ENCODE measurements around the gene MYO1F.

The MYO1F gene

GRCh38 chr19:8489561-8490394 lies 87.5 kb downstream of the MYO1F start:
- no peak for DNase-seq

GRCh38 chr19:8488365-8488764 lies 88.9 kb downstream of the MYO1F start:
- no peak for DNase-seq

DNA sequence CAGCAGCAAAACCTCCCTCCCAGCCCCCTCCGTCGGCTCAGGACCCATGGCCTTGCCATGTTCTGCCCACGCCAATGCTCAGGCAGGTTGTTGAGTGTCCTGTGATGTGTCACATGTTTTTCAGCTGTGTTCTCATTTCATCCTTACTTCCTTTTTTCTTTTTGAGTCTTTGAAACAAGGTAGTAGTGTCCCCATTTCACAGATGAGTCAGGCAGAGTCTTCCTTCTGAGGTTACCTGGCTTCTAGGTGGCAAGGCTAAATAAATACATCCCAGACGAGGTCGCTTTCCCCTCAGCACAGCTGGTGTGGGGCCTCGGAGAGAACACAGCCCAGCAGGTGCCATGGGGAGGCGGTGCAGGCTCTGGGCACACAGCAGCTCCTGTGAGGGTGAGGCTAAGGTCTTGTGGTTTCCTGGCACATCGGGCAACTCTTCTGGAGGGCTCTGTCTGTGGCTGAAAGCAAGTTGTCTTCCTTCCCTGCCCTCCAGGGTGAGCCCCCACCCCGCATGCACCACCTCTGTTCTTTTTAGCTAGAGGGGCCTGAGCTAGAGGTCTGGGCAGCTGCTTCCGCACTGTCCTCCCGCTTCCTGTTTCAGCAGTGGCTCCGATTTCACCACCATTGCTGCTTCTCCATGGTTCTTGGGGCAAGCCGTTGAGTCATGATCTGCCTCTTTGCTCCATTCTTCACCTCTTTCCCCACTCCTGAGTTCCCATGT lies 89.9 kb downstream of the MYO1F start:
- peak; percentile 69 for DNase-seq

GRCh38 chr19:8486661-8487136 lies 90.5 kb downstream of the MYO1F start:
- DNase-seq = no peak

DNA sequence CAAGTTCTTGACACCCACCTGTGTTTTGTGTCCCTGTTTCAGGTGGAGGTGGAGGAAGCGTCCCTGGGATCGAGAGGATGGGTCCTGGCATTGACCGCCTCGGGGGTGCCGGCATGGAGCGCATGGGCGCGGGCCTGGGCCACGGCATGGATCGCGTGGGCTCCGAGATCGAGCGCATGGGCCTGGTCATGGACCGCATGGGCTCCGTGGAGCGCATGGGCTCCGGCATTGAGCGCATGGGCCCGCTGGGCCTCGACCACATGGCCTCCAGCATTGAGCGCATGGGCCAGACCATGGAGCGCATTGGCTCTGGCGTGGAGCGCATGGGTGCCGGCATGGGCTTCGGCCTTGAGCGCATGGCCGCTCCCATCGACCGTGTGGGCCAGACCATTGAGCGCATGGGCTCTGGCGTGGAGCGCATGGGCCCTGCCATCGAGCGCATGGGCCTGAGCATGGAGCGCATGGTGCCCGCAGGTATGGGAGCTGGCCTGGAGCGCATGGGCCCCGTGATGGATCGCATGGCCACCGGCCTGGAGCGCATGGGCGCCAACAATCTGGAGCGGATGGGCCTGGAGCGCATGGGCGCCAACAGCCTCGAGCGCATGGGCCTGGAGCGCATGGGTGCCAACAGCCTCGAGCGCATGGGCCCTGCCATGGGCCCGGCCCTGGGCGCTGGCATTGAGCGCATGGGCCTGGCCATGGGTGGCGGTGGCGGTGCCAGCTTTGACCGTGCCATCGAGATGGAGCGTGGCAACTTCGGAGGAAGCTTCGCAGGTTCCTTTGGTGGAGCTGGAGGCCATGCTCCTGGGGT lies 91.5 kb downstream of the MYO1F start:
- DNase-seq = no peak

DNA sequence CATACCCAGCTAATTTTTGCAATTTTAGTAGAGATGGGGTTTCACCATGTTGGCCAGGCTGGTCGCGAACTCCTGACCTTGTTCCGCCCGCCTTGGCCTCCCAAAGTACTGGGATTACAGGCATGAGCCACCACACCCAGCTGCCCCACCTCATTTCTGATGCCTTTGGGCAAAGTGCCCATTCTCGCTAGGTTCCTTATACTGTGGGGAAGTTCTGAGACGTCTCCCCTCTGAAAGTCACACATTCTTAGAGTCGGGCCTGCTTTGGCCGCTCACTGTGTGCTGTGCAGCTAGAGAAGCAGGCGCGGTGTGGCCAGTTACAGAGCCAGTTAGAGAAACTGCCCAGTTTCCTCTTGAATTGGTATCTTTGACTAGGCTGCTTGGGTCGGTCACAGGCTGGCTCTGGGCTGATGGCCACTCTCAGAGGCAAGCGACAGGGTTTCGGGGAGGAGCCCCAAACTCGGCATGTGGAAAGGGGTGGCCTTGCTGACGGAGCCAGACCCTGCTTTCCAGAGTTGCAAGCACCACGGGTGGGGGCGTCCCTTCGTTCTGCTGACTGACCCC lies 92.8 kb downstream of the MYO1F start:
- DNase-seq = no peak

GRCh38 chr19:8483165-8483564 lies 94.1 kb downstream of the MYO1F start:
- no peak for DNase-seq

DNA sequence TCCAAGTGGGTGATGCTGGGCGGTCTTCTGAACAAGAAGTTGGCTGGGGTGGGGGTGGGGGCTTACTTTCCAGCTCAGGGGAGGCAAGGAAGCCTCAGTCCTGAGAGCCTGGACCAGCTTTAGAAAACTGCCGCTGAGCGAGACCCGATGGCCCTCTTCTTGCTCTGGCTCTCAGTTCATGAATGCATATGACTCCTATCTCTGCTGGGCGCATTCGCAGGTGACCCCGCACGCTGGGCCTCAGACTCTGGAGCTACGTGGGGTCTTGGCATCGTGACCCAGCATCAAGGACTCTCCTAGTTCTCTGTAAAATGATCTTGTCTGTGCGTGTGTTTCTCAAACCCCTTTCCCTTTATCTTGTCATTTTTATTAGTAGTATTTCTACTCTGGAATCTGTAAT lies 94.5 kb downstream of the MYO1F start:
- no peak for DNase-seq

DNA sequence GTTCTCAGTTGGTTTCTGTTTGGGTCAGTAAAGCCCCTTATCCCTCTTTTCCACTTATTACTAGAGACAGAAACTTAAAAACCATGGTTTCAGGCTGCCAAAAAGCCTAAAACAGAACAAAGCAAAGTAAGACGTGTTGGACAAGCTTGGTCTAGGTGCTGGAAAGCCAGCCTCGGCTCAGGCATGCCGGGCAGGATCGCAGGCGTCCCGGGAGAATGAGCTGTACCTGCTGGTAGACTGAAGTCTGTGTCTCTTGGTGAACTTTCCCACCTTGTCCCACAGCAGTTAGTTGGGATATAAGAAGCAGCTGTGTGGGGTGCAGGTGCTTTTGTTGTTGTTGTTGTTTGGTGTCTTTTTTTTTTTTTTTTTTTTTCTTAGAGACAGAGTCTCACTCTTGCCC lies 95.6 kb downstream of the MYO1F start:
- no peak for DNase-seq

DNA sequence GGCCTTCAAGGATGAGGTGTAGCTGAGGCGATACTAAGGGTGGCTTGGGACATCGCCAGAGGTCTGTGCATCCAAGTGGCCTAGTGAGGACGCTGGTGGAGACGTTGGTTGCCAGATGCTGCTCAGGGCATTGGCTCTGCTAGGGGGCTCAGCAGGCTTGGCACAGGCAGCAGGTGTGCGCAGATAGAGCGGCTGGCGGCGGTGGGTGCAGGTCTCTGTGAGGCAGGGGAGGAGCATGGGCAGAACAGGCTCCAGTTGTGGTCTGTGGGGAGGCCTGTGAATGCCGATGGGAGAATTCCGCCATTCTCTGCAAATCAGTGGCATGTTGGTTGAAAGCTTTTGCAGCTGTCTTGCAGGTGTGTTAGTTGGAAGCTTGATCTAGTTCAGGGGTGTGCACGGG lies 96.0 kb downstream of the MYO1F start:
- no peak for DNase-seq

- no peak for DNase-seq
These were observed 98.6 kb downstream of the MYO1F start for GRCh38 chr19:8478598-8478997.

DNA sequence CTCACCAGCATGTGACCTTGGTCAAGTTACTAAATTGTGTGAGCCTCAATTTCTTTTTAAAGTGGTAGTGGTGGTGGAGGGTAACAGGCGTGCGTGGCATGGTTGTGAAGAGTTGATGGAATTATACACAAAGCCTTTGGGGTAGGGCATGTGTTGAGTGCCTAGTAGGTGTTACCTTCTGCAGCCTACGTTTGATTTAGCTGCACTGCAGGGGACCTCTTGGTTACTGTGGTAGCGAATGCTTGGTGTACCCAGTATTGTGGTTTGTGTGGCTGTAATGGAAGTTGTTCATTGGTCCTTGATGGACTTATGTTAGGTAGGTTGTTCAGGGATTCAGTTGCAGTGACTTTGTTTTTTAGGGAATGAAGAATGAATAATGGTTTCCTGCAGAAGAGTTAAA lies 99.4 kb downstream of the MYO1F start:
- DNase-seq = no peak

DNA sequence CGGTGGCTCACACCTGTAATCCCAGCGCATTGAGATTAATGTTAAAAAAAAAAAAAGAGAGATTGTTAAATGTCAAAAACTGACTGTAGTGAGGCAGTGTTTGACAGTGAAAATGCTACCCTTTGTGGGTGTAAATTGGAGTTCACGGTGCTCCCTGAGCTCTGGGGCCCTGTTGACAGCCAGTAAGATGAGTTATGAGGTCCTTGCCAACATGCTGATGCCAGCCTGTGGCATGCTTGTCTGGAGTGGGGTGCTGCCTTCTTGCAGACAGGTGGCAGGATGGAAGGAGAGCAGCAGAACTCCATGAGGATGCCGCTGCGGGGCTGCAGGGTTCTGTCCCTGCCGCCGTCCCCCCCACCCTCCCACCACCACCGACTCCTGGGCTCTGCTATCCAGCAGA lies 100.7 kb downstream of the MYO1F start:
- DNase-seq = no peak

- DNase-seq = no peak
These were observed 102.2 kb downstream of the MYO1F start for GRCh38 chr19:8475005-8475404.

GRCh38 chr19:8473648-8474476 lies 103.4 kb downstream of the MYO1F start:
- no peak for DNase-seq

Measured in activated naive CD4-positive, alpha-beta T cell treated with Interleukin-2 at 50 U/mL for 16 hours (primary cell).